K562 (cell line): Measurements from ENCODE around the gene RNF145. TPM values are rescaled to one million over a fixed set of nuclear protein-coding genes. Genes with fewer than 3 reads are reported as not detected.
A peak's percentile ranks its signal among the peaks of the same experiment; 100 is the strongest.

Experiments
- ATAC-seq: fragments of 200-7000 bp; cut with Tn5 transposase; 3 replicates; pipeline ENCODE4 v1.9.1; 2020; ENCODE audit warnings: moderate library complexity
- BruUV-seq: library from RNA; stranded (reverse); fragments of 400-500 nt; replicated peaks from 2 replicates; lab custom pipeline; 2021; lab: Mats Ljungman, UMichigan
- CTCF ChIA-PET: fragments of 300-600 bp; formaldehyde crosslinking; extraction: SDS; loops from one replicate; lab custom pipeline; 2021; ENCODE audit warnings: low intra/inter-chr PET ratio; lab: Yijun Ruan, JAX
- POLR2A ChIA-PET: fragments of 300-600, 350-650 bp; sonication (Branson Sonifier 250); formaldehyde crosslinking; extraction: SDS; loops from one replicate; lab custom pipeline; 2021; ENCODE audit warnings: antibody characterized with exemption, inconsistent platforms; lab: Yijun Ruan, JAX
- DNase-seq, 4 experiments: peaks; one replicate each; pipeline versions ENCODE4 v3.0.0 to v3.0.0-alpha.2; 2011 to 2018; ENCODE audit warnings: low spot score in 3 of 4, mixed read lengths in 3 of 4; ENCODE audit errors: extremely low read depth in 1 of 4
- FAIRE-seq: peaks from 2 replicates; lab custom pipeline; 2011; peaks lifted over from hg19 to GRCh38; lab: Jason Lieb, UNC
- H2AFZ ChIP-seq: 2 replicates; pipeline ENCODE4 v1.6.0; 2011; ENCODE audit warnings: low read depth, low read length, control low read depth, inconsistent platforms
- H3K27ac ChIP-seq: fragments of 200-600 bp; 3 replicates; pipeline ENCODE4 v1.8.0; 2011; ENCODE audit warnings: low read depth, mild to moderate bottlenecking, control low read depth, inconsistent platforms, low read length, moderate library complexity, mixed read lengths; ENCODE audit errors: extremely low read depth
- H3K27me3 ChIP-seq, 2 experiments: fragments of 300-600 bp in 1 of 2; 2 replicates in 1 of 2; 3 replicates in 1 of 2; pipeline versions ENCODE4 v1.6.0 to v1.8.0; 2011; ENCODE audit warnings: inconsistent platforms in 2 of 2, low read length in 2 of 2, mild to moderate bottlenecking in 1 of 2, mixed read lengths in 1 of 2, moderate library complexity in 1 of 2; ENCODE audit not compliant: control insufficient read depth in 2 of 2, insufficient read depth in 2 of 2
- H3K36me3 ChIP-seq: fragments of 300-600 bp; 3 replicates; pipeline ENCODE4 v1.8.0; 2011; ENCODE audit warnings: mild to moderate bottlenecking, low read length, inconsistent platforms; ENCODE audit not compliant: control insufficient read depth, insufficient read depth
- H3K4me1 ChIP-seq, 2 experiments: fragments of 200-600 bp in 1 of 2; replicated peaks in 1 of 2; 2 replicates in 1 of 2; 3 replicates in 1 of 2; pipeline versions ENCODE4 v1.5.1 to v1.8.0; 2011; ENCODE audit warnings: inconsistent platforms in 2 of 2, low read length in 2 of 2, mild to moderate bottlenecking in 1 of 2, mixed read lengths in 1 of 2, moderate library complexity in 1 of 2; ENCODE audit not compliant: control insufficient read depth in 2 of 2, insufficient read depth in 2 of 2
- H3K4me2 ChIP-seq: 2 replicates; pipeline ENCODE4 v1.6.1; 2011; ENCODE audit warnings: low read length, control low read depth, inconsistent platforms, mixed read lengths; ENCODE audit not compliant: insufficient read depth
- H3K4me3 ChIP-seq: fragments of 200-600 bp; sonication (generic), shearing (Covaris generic); 2 replicates; pipeline ENCODE4 v1.5.1; 2016; ENCODE audit warnings: control low read depth, inconsistent platforms
- H3K79me2 ChIP-seq: fragments of 200-600 bp; 3 replicates; pipeline ENCODE4 v1.8.0; 2011; ENCODE audit warnings: low read length, inconsistent platforms; ENCODE audit not compliant: control insufficient read depth, insufficient read depth
- H3K9ac ChIP-seq, 2 experiments: 2 replicates each; pipeline versions ENCODE4 v1.6.0 to v1.6.1; 2011; ENCODE audit warnings: low read depth in 2 of 2, low read length in 2 of 2, control low read depth in 1 of 2, inconsistent platforms in 1 of 2, mild to moderate bottlenecking in 1 of 2, mixed read lengths in 1 of 2; ENCODE audit not compliant: insufficient read depth in 1 of 2
- H3K9me1 ChIP-seq: one replicate; pipeline ENCODE4 v1.6.0; 2011; ENCODE audit warnings: inconsistent platforms, mild to moderate bottlenecking, low read length, moderate library complexity; ENCODE audit not compliant: control insufficient read depth, insufficient read depth
- H3K9me3 ChIP-seq: replicated peaks from 2 replicates; pipeline ENCODE4 v1.5.1; 2011; ENCODE audit warnings: low read depth, low read length, inconsistent platforms; ENCODE audit not compliant: control insufficient read depth, insufficient read depth
- H4K20me1 ChIP-seq: replicated peaks from 2 replicates; pipeline ENCODE4 v1.6.1; 2011; ENCODE audit warnings: low read length, inconsistent platforms, mixed read lengths; ENCODE audit not compliant: control insufficient read depth, insufficient read depth
- CEBPB ChIP-seq: fragments of 450-650 bp; IDR thresholded peaks from 2 replicates; pipeline ENCODE4 v1.6.1; 2016; ENCODE audit warnings: missing genetic modification characterization, missing compliant biosample characterization
- CSDE1 ChIP-seq, 2 experiments: fragments of 450-650 bp; IDR thresholded peaks; 2 replicates each; pipeline ENCODE4 v1.6.1; 2016; ENCODE audit warnings: mild to moderate bottlenecking in 1 of 2
- KDM1A ChIP-seq, 2 experiments: fragments of 450-650 bp; IDR thresholded peaks; 2 replicates each; pipeline ENCODE4 v1.6.1; 2016; ENCODE audit warnings: mild to moderate bottlenecking in 2 of 2
- MTA3 ChIP-seq: fragments of 450-650 bp; formaldehyde crosslinking; IDR thresholded peaks from 2 replicates; pipeline ENCODE4 v1.6.1; 2017; ENCODE audit warnings: mild to moderate bottlenecking, borderline replicate concordance
- NCOA2 ChIP-seq, 2 experiments: fragments of 450-650 bp; IDR thresholded peaks; 2 replicates each; pipeline ENCODE4 v1.6.1; 2018; ENCODE audit warnings: mild to moderate bottlenecking in 2 of 2, moderate library complexity in 1 of 2; ENCODE audit not compliant: partially characterized antibody in 2 of 2
- POLR2AphosphoS5 ChIP-seq: IDR thresholded peaks from 2 replicates; pipeline ENCODE4 v1.6.1; 2011; ENCODE audit warnings: mild to moderate bottlenecking, low read depth, low read length, moderate library complexity; ENCODE audit not compliant: control insufficient read depth, insufficient read depth
- RBFOX2 ChIP-seq: fragments of 200-400 bp; formaldehyde crosslinking; IDR thresholded peaks from 2 replicates; pipeline ENCODE4 v1.6.1; 2017; ENCODE audit warnings: low read depth, mild to moderate bottlenecking, low read length, moderate library complexity
- RCOR1 ChIP-seq, 2 experiments: IDR thresholded peaks; 2 replicates each; pipeline ENCODE4 v1.6.1; 2012; ENCODE audit warnings: low read depth in 2 of 2, low read length in 2 of 2, borderline replicate concordance in 1 of 2, improper control_type of control experiment in 1 of 2
- SMAD1 ChIP-seq: fragments of 150-350 bp; IDR thresholded peaks from 2 replicates; pipeline ENCODE4 v1.6.1; 2014; ENCODE audit warnings: low read length, low read depth; ENCODE audit not compliant: partially characterized antibody
- SMARCA5 ChIP-seq: fragments of 450-650 bp; IDR thresholded peaks from 2 replicates; pipeline ENCODE4 v1.6.1; 2016
- SRSF7 ChIP-seq: fragments of 200-400 bp; formaldehyde crosslinking; optimal IDR thresholded peaks from 2 replicates; pipeline ENCODE3; 2017; ENCODE audit warnings: mild to moderate bottlenecking, low read depth, low read length
- TCF3 ChIP-seq: sonication (generic); formaldehyde crosslinking; IDR thresholded peaks from 2 replicates; pipeline ENCODE4 v1.4.0; 2020; ENCODE audit warnings: mild to moderate bottlenecking, missing genetic modification reagents
- TEAD4 ChIP-seq, 2 experiments: sonication (generic) in 1 of 2; formaldehyde crosslinking in 1 of 2; IDR thresholded peaks; 2 replicates each; pipeline versions ENCODE4 v1.6.1 to v1.8.0; 2012 to 2022; ENCODE audit warnings: borderline replicate concordance in 1 of 2, inconsistent platforms in 1 of 2, low read length in 1 of 2, mild to moderate bottlenecking in 1 of 2, missing genetic modification reagents in 1 of 2
- THAP12 ChIP-seq: fragments of 250-450 bp; sonication (Bioruptor Pico); IDR thresholded peaks from 2 replicates; pipeline ENCODE4 v1.9.0; 2021; ENCODE audit warnings: mild to moderate bottlenecking, inconsistent platforms
- ZNF174 ChIP-seq: fragments of 250-450 bp; sonication (Bioruptor Pico); IDR thresholded peaks from 2 replicates; pipeline ENCODE4 v1.4.0; 2020; ENCODE audit warnings: mild to moderate bottlenecking
- ZNF511 ChIP-seq: sonication (generic); formaldehyde crosslinking; IDR thresholded peaks from 2 replicates; pipeline ENCODE4 v1.8.0; 2022; ENCODE audit warnings: mild to moderate bottlenecking, missing genetic modification reagents
- ZNF644 ChIP-seq: fragments of 200-800 bp; sonication (Bioruptor generic); IDR thresholded peaks from 2 replicates; pipeline ENCODE4 v1.6.1; 2016; ENCODE audit warnings: low read depth, missing genetic modification characterization, missing compliant biosample characterization
- WGBS: fragments of 100-300 bp; shearing (Covaris generic); methylation state at CpG from one replicate; pipeline ENCODE4 v1.1.6; 2016; ENCODE audit warnings: low coverage, mixed read lengths; ENCODE audit not compliant: insufficient coverage; ENCODE audit errors: missing lambda C conversion rate; 5-methylcytosine and 5-hydroxymethylcytosine counted together
- in situ Hi-C: fragments of 300-500 bp; cut with MboI; formaldehyde crosslinking; loops from 4 replicates; pipeline ENCODE4 v1.15.0; 2018; ENCODE audit warnings: inconsistent platforms, mixed read lengths
- intact Hi-C: fragments of 100-400 bp; cut with micrococcal nuclease; formaldehyde crosslinking; loops from 2 replicates; pipeline ENCODE4 v1.14.2; 2022
- polyA plus RNA-seq, 8 experiments: library from polyadenylated mRNA; depleted of rRNA in 4 of 8; stranded (reverse) in 5 of 8; unstranded in 3 of 8; fragments of >200 nt; fragmentation: Nextera tagmentation in 2 of 8; fragmentation: Illumina TruSeq in 1 of 8; extraction: Ambion mirVana in 2 of 8; extraction: Trizol in 1 of 8; gene quantifications; 2 replicates each; pipeline versions ENCODE4 v1.2.1 to v1.2.3, GENCODE V29; 2011 to 2014; ENCODE audit warnings: inconsistent platforms in 1 of 8, missing spikeins in 1 of 8
- total RNA-seq, 7 experiments: library from RNA; depleted of rRNA in 6 of 7; stranded (reverse); fragments of >200 nt in 6 of 7; fragmentation: Illumina TruSeq in 2 of 7; extraction: Trizol in 2 of 7; gene quantifications; 2 replicates each; pipeline versions ENCODE4 v1.2.1 to v1.2.3, GENCODE V29; 2011 to 2021; ENCODE audit warnings: low replicate concordance in 1 of 7
- TF ChIP-seq, protein P1 (sequence below): sonication (generic); formaldehyde crosslinking; IDR thresholded peaks from 2 replicates; pipeline ENCODE4 v1.8.1; 2022; ENCODE audit warnings: missing genetic modification reagents

RNF145 gene
- total and polyA plus RNA-seq, 9 of the 15 experiments (the other 6 are each of a cell fraction or from before 2014, with no cell fraction given) = 13.6 to 40.7 (median 25.4) TPM

DNA sequence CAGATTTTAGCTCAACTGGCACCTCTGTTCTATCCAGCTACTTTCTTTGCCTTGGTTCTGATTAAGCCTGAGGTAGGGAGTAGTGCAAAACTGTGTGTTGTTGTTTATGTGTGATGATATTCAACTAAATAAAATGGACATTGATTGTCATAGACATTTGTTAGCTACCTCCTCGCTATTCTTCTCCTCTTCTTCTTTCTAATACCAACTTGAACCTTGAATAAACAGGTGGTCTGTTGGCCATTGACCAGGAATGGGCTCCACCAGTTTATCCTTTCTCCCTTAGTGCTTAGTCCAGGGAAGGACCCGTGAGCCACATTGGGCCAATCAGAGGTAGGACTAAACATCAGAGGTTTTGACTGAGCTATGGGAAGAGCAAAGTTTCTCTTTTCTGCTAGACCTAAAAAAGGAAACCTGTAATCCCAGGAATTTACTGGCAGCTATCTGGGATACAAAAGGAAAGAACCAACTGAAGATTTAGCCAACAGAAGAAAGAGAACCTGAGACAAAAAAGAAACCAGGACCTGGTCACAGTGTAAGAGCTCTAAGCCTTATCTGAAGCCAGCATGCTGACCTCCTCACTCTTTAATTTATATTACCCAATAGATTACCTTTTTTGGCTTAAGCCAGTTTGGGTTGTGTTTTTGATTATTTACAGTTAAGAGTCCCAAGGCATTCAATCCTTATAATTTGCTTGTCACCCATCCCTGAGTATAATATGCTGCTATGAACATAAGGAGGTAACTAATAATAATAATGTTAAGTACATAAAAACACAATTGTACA is 5.3 kb upstream of the RNF145 start:
- no peak overlapping the region for H3K9ac ChIP-seq
- POLR2A ChIA-PET = interaction anchor here (0.6 to 1.6 kb wide), 4 partner anchors 9 to 486 kb away, joined by 3 to 6 read pairs (median 4); no protein-coding TSS in a partner anchor
- TF ChIP-seq RBFOX2 = no peak
- TF ChIP-seq ZNF644 (tag) = no peak
- no peak for TF ChIP-seq NCOA2 (IDR thresholded peaks at IDR 0.05; ENCODE audit: partially characterized antibody in 2 of 2)
- TF ChIP-seq CEBPB (tag) = peak; percentile 46; the same call in 1 of the 2 replicates
- TF ChIP-seq, protein P1, sequence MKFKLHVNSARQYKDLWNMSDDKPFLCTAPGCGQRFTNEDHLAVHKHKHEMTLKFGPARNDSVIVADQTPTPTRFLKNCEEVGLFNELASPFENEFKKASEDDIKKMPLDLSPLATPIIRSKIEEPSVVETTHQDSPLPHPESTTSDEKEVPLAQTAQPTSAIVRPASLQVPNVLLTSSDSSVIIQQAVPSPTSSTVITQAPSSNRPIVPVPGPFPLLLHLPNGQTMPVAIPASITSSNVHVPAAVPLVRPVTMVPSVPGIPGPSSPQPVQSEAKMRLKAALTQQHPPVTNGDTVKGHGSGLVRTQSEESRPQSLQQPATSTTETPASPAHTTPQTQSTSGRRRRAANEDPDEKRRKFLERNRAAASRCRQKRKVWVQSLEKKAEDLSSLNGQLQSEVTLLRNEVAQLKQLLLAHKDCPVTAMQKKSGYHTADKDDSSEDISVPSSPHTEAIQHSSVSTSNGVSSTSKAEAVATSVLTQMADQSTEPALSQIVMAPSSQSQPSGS = no peak
- TF ChIP-seq ZNF511 = no peak
- TF ChIP-seq SMARCA5 = no peak
- peak; percentile 50 for TF ChIP-seq TCF3 (CRISPR knock-in tag)
- peak in 1 of 2 experiments; percentile 23; a peak in 1 of 4 replicates for TF ChIP-seq RCOR1 (IDR thresholded peaks at IDR 0.05; ENCODE audit: borderline replicate concordance in 1 of 2, low read depth in 2 of 2, low read length in 2 of 2)
- no peak for TF ChIP-seq MTA3
- no peak for TF ChIP-seq ZNF174 (CRISPR knock-in tag)
- TF ChIP-seq SRSF7 = no peak
- no peak for TF ChIP-seq POLR2AphosphoS5
- TF ChIP-seq SMAD1 = no peak
- TF ChIP-seq THAP12 (CRISPR knock-in tag) = no peak
- 0 out of 4 replicates have a peak, but pooled peaks of 1 of the 2 experiments have one; percentile 12 for TF ChIP-seq CSDE1 (IDR thresholded peaks at IDR 0.05)
- TF ChIP-seq TEAD4 (IDR thresholded peaks at IDR 0.05; ENCODE audit: low read length) = peak; percentile 54; the same call in 1 of the 2 replicates
- TF ChIP-seq TEAD4 (CRISPR knock-in tag; IDR thresholded peaks at IDR 0.05; ENCODE audit: borderline replicate concordance) = no peak
- peak; percentile 33 to 34; a peak in 1 of 4 replicates for TF ChIP-seq KDM1A (IDR thresholded peaks at IDR 0.05)

More for the DNA sequence above, 5.3 kb upstream of the RNF145 start:
- Histone ChIP-seq H3K9me1 (no peaks in the 10 kb centered on the region), H3K4me3 (no peak overlapping the region), H3K4me1 (peaks cover 2 to 39% of the 10 kb centered on the region in 2 experiments), H2AFZ (no peak overlapping the region), H3K4me2 (no peak overlapping the region), H3K9me3 (no peaks in the 10 kb centered on the region), H4K20me1 (no peaks in the 10 kb centered on the region), H3K27me3 (no peaks in the 10 kb centered on the region), H3K27ac (no peak overlapping the region), H3K36me3 (no peaks in the 10 kb centered on the region), H3K79me2 (peaks cover 13% of the 10 kb centered on the region)
- intact Hi-C loops (no loop called here), in situ Hi-C loops (no loop called here)
- WGBS = 19% methylated on average over 2 of the region's 2 CpGs
- ATAC-seq (peak; percentile 29; the same call in 1 of the 3 replicates), FAIRE-seq (no peak), DNase-seq (no peak)
- BruUV-seq = no TSS peak
- CTCF ChIA-PET = no interaction called here
